A673 (cell line): ENCODE measurements around the gene ACSF2. TPM values are rescaled to one million over a fixed set of nuclear protein-coding genes. Genes with fewer than 3 reads are reported as not detected.

Source experiments
- BruUV-seq: library from RNA; stranded (reverse); fragments of 400-500 nt; replicated peaks from 2 replicates; lab custom pipeline; 2021; lab: Mats Ljungman, UMichigan
- CTCF ChIA-PET: fragments of 300-600 bp; sonication (Branson Sonifier 250); formaldehyde crosslinking; loops from one replicate; lab custom pipeline; 2022; ENCODE audit warnings: antibody characterized with exemption; lab: Charles Lee
- POLR2A ChIA-PET: fragments of 300-600 bp; sonication (Branson Sonifier 250); formaldehyde crosslinking; loops from one replicate; lab custom pipeline; 2022; ENCODE audit warnings: antibody characterized with exemption; ENCODE audit not compliant: low non-redundant PET; lab: Charles Lee
- DNase-seq: peaks from one replicate; pipeline ENCODE4 v3.0.0-alpha.2; 2015; ENCODE audit warnings: low spot score
- H3K27ac ChIP-seq: fragments of 200-600 bp; sonication (generic); 2 replicates; pipeline ENCODE4 v1.5.1; 2016; ENCODE audit warnings: mixed run types, low read depth, mild to moderate bottlenecking, mixed read lengths, antibody characterized with exemption, low read length; ENCODE audit not compliant: poor library complexity, severe bottlenecking
- H3K27me3 ChIP-seq: fragments of 200-600 bp; sonication (generic); replicated peaks from 2 replicates; pipeline ENCODE4 v1.6.1; 2017; ENCODE audit warnings: mixed run types, low read depth, mild to moderate bottlenecking, mixed read lengths, antibody characterized with exemption, low read length; ENCODE audit not compliant: insufficient read depth, poor library complexity
- H3K36me3 ChIP-seq: fragments of 200-600 bp; sonication (generic); 2 replicates; pipeline ENCODE4 v1.6.1; 2016; ENCODE audit warnings: mixed run types, mild to moderate bottlenecking, mixed read lengths, antibody characterized with exemption, low read length; ENCODE audit not compliant: insufficient read depth, poor library complexity, severe bottlenecking
- H3K4me1 ChIP-seq: fragments of 200-600 bp; sonication (generic); 2 replicates; pipeline ENCODE4 v1.6.1; 2017; ENCODE audit warnings: mixed run types, mild to moderate bottlenecking, mixed read lengths, antibody characterized with exemption, low read length; ENCODE audit not compliant: insufficient read depth, poor library complexity, severe bottlenecking
- H3K4me3 ChIP-seq: fragments of 200-600 bp; sonication (generic); 2 replicates; pipeline ENCODE4 v1.5.1; 2016; ENCODE audit warnings: low read depth, mixed run types, mild to moderate bottlenecking, mixed read lengths, low read length; ENCODE audit not compliant: poor library complexity, severe bottlenecking
- H3K9me3 ChIP-seq: fragments of 200-600 bp; sonication (generic); 2 replicates; pipeline ENCODE4 v1.6.1; 2016; ENCODE audit warnings: mixed run types, low read depth, mild to moderate bottlenecking, mixed read lengths, antibody characterized with exemption, low read length; ENCODE audit not compliant: poor library complexity, severe bottlenecking
- CTCF ChIP-seq: fragments of 300-800, 200-600 bp; sonication (generic); conservative IDR thresholded peaks from 2 replicates; pipeline ENCODE4 v1.5.1; 2017; ENCODE audit warnings: low read depth, mild to moderate bottlenecking, antibody characterized with exemption, low read length, moderate library complexity, mixed read lengths
- EZH2 ChIP-seq: fragments of 200-600 bp; sonication (generic); IDR thresholded peaks from 2 replicates; pipeline ENCODE4 v1.6.1; 2017; ENCODE audit warnings: borderline replicate concordance, low read depth, mild to moderate bottlenecking, mixed read lengths, antibody characterized with exemption, low read length; ENCODE audit not compliant: poor library complexity, severe bottlenecking
- intact Hi-C: fragments of 100-400 bp; cut with micrococcal nuclease; formaldehyde crosslinking; loops from one replicate; pipeline ENCODE4 v1.10.0; 2022; ENCODE audit not compliant: unreplicated experiment
- total RNA-seq: library from RNA; stranded (reverse); gene quantifications from 2 replicates; pipeline ENCODE4 v1.2.3, GENCODE V29; 2021

The ACSF2 gene
- total RNA-seq, 1 experiment from 2014 or later, result 4.1 TPM

- POLR2A ChIA-PET, result interaction anchor here (0.5 kb wide), 1 partner anchor 1129 kb away, joined by 9 read pairs; no protein-coding TSS in a partner anchor
- no TSS peak for BruUV-seq
- CTCF ChIA-PET, result no interaction called here
- Histone ChIP-seq H3K4me3 (no peak overlapping the region), H3K36me3 (no peaks in the 10 kb centered on the region), H3K9me3 (no peaks in the 10 kb centered on the region), H3K27me3 (peaks cover 14% of the 10 kb centered on the region), H3K27ac (no peak overlapping the region), H3K4me1 (peaks cover 11% of the 10 kb centered on the region)
- intact Hi-C loops, result no loop called here
- no peak for DNase-seq
- no peak for TF ChIP-seq EZH2
- TF ChIP-seq CTCF, result no peak
Observed at GRCh38 chr17:50465171-50465570, 39.2 kb downstream of the ACSF2 start.

- ChIA-PET POLR2A (no interaction called here), CTCF (no interaction called here)
- Histone ChIP-seq H3K36me3 (no peaks in the 10 kb centered on the region), H3K27me3 (peaks cover 14% of the 10 kb centered on the region), H3K4me1 (peaks cover 11% of the 10 kb centered on the region), H3K9me3 (no peaks in the 10 kb centered on the region), H3K4me3 (no peak overlapping the region), H3K27ac (no peak overlapping the region)
- TF ChIP-seq CTCF (no peak), EZH2 (no peak)
- intact Hi-C loops, result no loop called here
- no peak for DNase-seq
- BruUV-seq, result no TSS peak
Observed at GRCh38 chr17:50465635-50466034, 39.6 kb downstream of the ACSF2 start.

- CTCF ChIA-PET, result no interaction called here
- Histone ChIP-seq H3K36me3 (no peaks in the 10 kb centered on the region), H3K9me3 (no peaks in the 10 kb centered on the region), H3K4me3 (no peak overlapping the region), H3K27me3 (peaks cover 14% of the 10 kb centered on the region), H3K4me1 (peaks cover 11% of the 10 kb centered on the region), H3K27ac (no peak overlapping the region)
- POLR2A ChIA-PET, result no interaction called here
- TF ChIP-seq EZH2, result no peak
- TF ChIP-seq CTCF, result no peak
- intact Hi-C loops, result no loop called here
- no TSS peak for BruUV-seq
- no peak for DNase-seq
Observed at GRCh38 chr17:50466371-50467113, 40.5 kb downstream of the ACSF2 start.
